Amniotic epithelial cell (primary cell): ENCODE data around the gene TSPYL1.
"Not testable (repeated sequence)": the region's sequence is repeated elsewhere in the genome, so short reads cannot be mapped to it uniquely, and the experiment has no call there.

ENCODE experiments used
- DNase-seq: peaks from one replicate; pipeline ENCODE4 v3.0.0-alpha.2; 2010; ENCODE audit warnings: low read depth

The TSPYL1 gene

DNA sequence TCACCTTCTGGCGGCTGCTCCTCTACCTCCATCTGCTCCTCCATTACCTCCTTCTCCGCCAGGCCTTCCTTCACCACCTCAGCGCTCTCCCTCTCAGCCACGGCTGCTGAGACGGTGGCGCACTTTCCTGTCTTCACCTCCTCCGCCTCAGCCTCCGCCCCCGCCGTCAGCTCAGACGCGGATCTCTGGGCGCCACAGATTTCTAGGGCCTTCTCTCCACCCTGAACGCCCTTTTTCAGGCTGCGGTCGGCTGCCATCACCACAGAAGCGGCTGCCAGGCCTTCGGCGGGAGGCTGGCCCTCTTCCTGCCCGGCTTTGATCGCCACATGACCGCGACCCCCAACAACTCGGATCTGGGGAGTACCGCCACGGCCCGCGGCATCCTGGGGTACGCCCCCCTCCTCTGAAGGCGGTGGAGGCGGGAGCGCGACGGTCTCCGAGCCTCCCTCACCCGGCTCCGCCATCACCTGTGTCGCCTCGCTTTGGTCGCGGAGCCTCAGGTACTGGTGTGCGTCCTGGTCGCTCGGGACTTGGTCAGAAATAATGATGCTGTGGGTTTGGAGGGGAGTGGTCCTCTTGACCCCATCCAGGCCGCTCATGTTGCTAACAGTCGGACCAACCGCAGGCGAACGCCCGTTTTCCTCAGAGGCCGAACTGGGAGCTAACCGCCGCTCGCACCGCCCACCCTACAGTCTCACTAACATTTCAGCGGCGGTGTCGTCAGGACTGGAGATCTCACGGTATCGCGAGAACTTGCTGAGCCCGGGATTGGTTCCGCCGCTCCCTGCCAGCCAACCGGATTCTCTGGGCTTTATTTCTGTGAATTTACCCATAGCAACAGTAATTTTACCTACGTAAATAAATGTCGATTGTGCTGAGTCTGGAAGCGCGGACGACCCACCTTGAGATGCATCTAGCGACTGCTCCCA is at the start of gene TSPYL1:
TSS of gene TSPYL1 (minus strand) at position 699 of the 929 bp plus-strand sequence. CDS start at position 599, 100 bp downstream.
- DNase-seq, result peak; percentile 95

DNA sequence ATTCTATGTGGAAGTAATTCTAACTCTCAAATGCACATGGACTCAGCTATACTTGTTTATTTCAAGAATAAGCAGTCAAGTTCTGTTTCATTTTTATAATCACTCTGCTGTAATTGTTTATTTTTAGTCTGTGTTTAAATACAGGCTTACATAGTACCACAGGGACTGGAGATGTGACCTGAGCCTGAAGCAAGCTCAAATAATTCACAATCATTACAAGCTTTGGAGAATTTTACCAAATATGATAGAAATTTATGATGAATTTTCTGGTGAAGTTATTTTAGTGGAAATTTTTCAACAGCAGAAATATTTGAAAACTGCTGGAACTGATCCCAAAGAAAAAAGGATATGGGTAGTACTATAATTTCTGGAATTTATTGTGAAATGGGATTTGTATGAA is 49.4 kb upstream of the TSPYL1 start:
- DNase-seq, result peak; percentile 50

GRCh38 chr6:116328528-116328903 is 48.8 kb upstream of the TSPYL1 start:
- peak; percentile 53 for DNase-seq

DNA sequence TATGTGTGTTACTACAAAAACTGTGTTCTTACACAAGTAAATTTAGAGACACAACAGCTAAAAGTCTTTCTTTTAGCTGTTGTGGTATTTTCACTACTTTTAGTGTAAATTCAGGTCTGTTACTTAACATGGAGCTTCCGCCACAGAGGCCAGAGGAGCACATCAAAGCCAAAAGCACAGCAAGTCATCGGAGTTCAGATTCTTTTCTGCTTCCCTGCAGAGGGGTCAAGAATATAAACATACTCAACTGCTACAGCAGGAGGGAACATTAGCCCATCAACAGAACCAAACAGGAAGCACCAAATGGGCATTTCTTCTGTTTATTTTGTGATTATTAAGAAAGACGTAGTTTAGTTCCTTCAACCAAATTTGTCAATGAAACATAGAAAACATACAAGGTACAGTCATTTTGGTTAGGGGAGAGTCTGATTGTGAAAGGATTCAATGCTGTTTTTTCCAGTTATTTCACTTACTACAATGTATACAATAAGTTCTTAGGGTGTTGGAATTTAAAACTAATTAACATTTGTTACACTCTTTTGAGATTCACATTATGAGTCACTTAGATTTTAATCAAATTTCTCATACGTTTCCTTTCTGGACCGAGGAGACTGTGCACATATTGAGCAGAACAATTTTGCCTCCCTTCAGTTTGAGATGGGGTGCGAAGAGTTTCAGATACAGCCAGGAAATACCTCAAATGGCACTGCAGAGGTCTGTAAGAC is 48.2 kb upstream of the TSPYL1 start:
- peak; percentile 39 for DNase-seq

- DNase-seq, result no peak
Measured at GRCh38 chr6:116326996-116327395, 47.3 kb upstream of the TSPYL1 start.

DNA sequence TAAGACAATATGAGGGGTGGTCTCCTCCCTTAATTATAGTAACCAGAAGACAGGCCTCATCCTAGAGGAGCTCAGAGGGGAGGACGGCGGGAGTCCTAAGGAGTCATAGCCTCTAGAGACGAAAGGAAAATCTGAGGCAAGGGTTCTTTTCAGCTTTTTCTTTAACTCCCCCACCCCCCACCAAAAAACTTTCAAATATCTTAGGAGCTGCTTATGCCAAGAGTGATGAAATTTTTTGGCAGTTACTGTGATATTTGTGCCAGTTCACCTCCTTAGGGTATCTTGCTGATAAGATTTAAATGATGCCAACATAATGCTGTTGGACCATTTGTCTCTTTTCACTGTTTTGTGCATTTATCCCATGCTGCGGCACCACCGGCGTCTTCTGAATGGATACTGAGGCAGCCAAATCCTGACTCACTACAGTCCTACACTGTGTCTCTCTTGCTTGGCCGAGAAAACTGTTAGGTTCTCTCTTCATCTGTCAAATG is 46.5 kb upstream of the TSPYL1 start:
- no peak for DNase-seq

DNA sequence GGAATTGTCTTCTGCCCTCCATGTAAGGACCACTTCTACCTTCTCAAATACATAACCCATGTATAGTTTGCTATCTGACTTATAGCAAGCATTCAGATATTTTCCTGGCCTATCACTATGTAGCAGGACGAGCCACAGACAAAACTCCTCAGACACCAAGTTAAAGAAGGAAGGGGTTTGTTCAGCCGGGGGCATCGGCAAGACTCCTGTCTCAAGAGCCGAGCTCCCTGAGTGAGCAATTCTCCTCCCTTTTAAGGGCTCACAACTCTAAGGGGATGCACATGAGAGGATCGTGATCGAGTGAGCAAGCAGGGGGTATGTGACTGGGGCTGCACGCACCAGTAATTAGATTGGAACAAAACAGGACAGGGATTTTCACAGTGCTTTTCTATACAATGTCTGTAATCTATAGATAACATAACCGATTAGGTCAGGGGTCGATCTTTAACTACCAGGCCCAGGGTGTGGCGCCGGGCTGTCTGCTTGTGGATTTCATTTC is 46.0 kb upstream of the TSPYL1 start:
- DNase-seq, result not testable (repeated sequence)

DNA sequence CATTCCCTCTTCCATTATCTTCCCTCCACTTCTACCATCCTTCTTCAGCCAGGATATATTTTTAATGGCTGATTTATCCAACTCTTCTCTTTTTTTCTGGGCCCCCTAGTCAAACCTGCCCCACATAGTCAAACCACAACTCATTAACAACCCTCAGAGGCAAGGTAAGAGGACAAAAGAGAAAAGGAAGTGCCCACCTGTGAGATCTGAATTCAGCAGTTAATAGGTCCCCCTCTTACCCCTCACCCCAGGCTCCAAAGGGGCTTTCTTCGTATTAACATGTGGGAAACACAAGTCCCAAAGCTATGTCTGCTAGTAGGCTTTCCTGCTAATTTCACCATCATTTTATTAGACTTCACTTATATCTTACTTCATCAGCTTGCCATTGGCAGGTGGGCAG is 44.1 kb upstream of the TSPYL1 start:
- DNase-seq, result no peak

GRCh38 chr6:116321933-116322332 is 42.2 kb upstream of the TSPYL1 start:
- DNase-seq, result not testable (repeated sequence)

DNA sequence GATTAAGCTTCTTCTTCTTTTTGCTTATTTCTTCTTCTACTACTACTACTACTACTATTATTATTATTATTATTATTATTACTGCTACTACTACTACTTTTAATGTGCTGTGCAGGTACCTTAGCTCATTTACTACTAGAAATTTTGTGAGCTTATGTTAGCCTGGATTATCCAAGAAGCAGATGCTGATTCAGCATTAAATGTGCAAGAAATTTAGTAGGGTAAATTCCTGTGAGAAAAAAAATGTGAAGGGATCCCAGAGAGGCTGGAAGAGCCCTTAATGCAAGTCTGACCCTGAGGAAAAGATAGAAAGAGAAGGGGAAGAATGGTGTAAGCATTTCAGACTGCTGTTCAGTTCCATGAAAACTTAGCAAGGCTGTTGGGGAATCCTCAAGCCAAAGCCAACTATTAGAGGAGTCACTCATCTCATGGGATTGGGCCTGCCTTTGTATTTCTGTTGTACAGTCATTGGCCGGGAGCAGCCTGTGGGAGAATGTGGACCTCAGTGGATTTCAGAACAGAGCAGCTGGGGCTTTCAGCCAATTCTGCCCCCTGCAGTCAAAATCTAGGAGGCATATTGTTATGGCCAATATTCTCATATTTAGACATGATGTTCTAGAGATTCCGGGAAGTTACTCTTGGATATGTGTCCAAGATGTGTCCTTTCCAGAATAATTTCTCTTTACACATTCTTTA is 37.2 kb upstream of the TSPYL1 start:
- no peak for DNase-seq

GRCh38 chr6:116314878-116315277 is 35.1 kb upstream of the TSPYL1 start:
- DNase-seq, result peak; percentile 59

DNA sequence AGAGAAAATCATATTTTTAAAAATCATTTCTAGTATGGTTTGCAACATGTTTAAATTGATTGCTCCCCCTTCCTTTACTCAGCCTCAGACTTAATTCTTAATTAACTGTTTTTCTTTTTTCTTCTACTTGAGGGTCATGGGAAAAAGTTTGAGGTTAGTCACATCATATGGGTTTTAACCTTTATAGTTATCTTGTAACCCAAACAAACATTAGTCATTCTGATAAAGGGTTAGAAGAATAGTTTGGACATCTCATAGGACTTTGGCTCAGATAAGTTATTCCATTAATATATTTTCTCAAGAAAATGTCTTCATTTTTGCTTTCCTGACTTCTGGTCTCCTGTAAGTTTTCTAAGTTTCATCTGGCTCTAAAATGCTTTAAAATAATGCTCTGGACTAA is 34.5 kb upstream of the TSPYL1 start:
- peak; percentile 87 for DNase-seq

DNA sequence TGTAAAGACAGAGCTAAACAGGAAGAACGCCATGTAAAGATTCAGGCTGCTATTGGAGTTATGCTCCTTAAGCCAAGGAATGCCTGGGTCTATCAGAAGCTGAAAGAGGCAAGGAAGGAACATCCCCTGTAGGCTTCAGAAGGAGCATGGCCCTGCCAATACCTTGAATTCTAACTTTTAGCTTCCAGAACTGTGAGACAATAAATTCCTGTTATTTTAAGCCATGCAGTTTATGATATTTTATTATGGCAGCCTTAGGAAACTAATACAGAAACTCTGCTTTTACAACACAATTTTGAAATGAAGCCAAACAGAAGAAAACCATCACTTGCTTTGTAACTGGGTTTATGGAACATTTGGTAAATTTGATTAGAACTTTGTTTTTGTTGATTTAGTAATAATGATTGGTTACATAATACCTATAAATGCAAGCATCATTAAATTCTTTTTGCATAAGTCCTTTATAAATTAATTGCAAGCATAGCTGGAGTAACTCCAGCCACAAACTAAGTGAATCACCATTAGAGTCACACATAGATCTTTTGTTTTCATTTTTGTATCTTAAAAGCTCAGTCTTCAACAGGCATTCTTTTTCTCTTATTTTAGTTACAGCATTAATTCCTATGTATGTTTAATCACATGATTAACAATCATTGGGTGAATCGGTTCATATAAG is 33.5 kb upstream of the TSPYL1 start:
- peak; percentile 58 for DNase-seq

- no peak for DNase-seq
Measured at GRCh38 chr6:116309657-116310056, 29.9 kb upstream of the TSPYL1 start.

DNA sequence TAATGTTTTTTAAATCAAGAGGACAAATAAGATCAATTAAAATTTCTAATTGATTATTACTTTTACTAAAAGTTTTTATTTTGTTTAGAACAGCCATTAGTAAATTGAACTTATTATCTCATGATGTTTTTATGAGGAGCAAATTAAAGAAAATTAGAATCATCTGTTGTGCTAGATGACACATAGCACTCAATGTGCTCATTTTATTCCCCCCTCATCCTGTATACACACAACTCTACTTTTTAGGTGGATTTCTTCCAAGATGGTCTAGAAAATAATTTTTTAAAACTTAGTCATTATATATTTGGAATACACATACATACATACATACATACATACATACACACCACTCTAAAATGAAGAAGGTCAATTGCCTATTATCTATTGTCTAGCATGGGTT is 29.3 kb upstream of the TSPYL1 start:
- no peak for DNase-seq

- DNase-seq, result no peak
Measured at GRCh38 chr6:116307633-116308032, 27.9 kb upstream of the TSPYL1 start.

GRCh38 chr6:116307001-116307400 is 27.3 kb upstream of the TSPYL1 start:
- DNase-seq, result no peak

DNA sequence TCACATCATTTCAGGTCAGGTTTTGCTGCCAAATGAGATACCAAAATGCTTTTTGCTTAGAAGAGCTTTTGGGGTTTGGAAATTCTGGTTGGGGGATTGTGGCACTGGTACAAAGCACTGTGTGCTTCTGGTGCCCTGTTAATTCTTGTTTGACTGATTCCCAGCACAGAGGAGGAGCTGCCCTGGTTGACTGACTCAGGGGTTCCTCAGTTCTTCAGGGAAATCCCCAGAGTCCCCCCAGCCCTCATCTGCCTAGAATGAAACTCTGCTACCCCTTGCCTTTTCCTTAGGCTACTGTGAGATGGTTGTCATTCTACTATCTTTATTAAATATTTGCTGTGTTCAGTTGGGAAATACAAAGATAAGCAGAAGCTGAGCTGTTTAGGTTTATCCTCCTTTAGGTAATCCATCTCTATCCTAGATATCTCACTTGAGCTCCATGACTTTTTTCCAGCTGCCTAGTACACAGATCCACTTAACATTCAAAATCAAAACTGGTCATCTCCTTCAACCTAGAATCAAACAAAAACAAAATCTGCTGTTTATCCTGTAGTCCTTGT is 24.9 kb upstream of the TSPYL1 start:
- peak; percentile 81 for DNase-seq

DNA sequence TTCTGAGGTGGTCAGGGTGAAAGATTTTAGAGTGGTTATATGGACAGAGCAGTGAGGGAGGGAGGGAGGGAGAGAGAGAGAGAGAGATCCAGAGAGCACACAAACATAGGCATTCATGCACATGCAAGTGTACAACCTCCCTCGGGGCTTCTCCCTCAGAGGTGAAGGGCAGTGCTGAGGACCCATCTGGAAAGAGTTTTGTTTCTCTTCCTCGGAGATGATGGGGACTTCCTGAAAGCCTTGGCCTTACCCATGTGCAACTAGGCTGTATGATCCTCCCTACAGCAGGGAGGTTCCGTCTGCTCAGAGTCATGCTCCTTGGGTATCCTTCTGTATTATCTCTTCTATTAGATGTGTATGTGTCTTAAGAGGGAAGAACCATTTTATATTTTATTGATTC is 21.4 kb upstream of the TSPYL1 start:
- no peak for DNase-seq

- DNase-seq, result no peak
Measured at GRCh38 chr6:116300566-116300965, 20.8 kb upstream of the TSPYL1 start.

DNA sequence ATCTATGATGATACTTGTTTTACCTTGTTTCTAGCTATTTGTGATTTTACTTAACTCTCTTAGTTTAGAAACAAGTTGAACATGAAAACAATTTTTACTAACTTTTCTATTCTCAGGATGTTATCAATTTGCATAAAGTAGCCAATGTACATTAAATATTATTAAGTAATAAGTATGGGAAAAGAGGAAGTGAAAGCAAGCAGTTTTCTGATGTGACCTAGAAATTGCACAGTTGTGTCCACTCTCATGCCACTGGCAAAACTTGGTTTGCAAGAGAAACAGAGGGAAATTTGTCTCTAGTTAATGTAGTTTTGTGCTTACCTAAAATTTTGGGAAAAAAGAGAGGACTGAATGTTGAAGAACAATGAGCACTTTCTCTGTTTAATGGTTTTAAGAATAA is 19.2 kb upstream of the TSPYL1 start:
- DNase-seq, result no peak
